Left kidney (tissue), 2 donors: Measurements from ENCODE around the gene MR1. TPM values are rescaled to one million over a fixed set of nuclear protein-coding genes. Genes with fewer than 3 reads are reported as not detected.

Experiments
- DNase-seq: peaks from one replicate; pipeline ENCODE4 v3.0.0-alpha.2; 2013
- polyA plus RNA-seq: library from polyadenylated mRNA; unstranded; fragments of 120-200 nt; gene quantifications from one replicate; pipeline ENCODE4 v1.2.1, GENCODE V29; 2013; ENCODE audit not compliant: insufficient read length

MR1 gene
- polyA plus RNA-seq, 1 donor = 3.6 TPM

DNA sequence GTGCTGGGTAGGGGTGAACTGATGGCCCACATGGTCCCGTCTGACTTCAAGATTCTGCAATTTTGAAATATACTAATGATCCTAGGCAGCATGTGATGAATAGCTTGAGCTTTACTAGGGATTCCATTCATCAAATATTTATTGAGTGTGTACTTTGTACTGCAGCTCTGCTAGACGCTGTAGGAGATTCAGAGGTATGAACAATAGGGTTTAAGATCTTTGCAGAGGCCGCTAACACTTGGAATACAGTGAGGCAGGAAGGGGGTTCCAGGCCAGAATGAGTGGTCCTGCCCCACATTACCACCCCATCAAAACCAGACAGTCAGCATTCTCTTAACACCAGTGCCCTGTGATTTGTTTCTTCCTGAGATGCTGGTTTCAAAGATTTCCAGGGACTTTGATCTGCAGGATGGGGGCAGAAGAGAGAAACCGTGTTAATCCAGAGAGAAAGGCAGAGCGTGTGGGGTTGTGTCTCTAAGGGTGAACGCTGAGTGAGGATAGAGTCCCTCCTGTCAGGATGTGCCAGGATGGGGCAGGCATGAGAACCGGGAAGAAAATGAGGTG lies 74.6 kb downstream of the MR1 start:
- DNase-seq = no peak

DNA sequence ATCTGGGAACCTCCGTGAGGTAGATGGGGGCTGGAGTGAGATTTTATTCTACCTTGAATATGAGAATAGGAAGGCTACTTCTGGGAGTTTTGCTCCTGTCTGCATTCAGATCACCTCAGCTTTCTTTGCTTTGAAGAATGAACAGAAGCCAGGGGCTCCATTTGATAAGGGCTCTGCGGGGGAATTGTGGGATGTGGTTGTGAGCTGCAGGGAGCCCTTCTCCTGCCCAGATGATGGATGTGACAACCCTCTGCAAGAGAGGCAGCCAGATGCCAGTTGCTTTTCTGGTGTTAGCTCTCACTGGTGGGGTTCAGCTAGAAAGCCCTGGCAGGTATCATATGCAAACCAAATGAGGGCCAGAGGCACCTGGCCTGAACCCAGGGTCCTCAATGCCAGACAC lies 76.2 kb downstream of the MR1 start:
- no peak for DNase-seq

Other genes starting within 250 kb of the MR1 start
- gene KIAA1614, start 121.1 kb upstream of the MR1 start, polyA plus RNA-seq = 7.2 TPM
- gene STX6, start 11.1 kb upstream of the MR1 start, polyA plus RNA-seq = 31.5 TPM
- 4.8 TPM for gene IER5, start 54.7 kb downstream of the MR1 start, polyA plus RNA-seq